HG02981 (cell line): ENCODE measurements around the gene MZT2B.
"Not testable (repeated sequence)": the region's sequence is repeated elsewhere in the genome, so short reads cannot be mapped to it uniquely, and the experiment has no call there.

Experiments used
- ATAC-seq: cut with Tn5 transposase; IDR thresholded peaks from one replicate; pipeline ENCODE4 v1.9.1; 2021; ENCODE audit warnings: mild to moderate bottlenecking, moderate library complexity; ENCODE audit not compliant: unreplicated experiment

The MZT2B gene

DNA sequence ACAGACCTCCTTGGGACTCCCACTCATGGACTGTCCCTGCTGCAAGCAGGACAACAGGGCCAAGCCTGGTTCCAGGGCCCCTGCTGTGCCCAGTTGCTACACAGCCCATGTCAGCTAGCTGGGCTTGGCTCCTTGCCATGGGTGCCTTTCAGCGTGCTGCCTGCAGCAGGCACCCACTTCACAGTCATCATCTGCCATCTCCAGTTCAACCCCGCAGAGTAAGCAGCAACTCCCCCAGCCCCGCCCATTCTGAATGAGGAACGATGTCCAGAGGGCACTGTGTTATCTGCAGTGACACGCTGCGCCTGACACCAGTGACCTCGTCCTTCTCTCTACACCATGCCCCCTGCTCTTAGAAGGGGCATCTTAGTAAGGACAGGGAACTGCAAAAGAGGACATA, 20.5 kb downstream of the MZT2B start:
- not testable (repeated sequence) for ATAC-seq

DNA sequence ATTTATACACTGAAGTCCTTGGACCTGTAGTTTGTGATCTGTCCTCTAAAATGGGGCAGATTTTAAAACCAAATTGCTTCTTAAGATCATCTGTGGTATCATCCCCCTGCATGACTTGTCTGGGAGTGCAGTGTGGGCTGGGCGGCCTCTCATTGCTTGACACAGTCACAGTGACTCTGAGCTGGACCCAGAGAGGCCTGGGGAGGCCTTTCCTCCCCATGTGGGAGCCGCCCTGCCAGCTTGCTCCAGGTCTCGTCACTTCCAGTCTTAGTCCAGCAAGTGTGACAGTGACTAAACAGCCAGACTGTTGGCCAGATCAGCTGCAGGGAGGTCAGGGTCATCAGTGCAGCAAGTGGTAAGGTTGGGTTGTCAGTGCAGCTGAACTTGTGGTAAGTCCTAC, 21.1 kb downstream of the MZT2B start:
- ATAC-seq = not testable (repeated sequence)

DNA sequence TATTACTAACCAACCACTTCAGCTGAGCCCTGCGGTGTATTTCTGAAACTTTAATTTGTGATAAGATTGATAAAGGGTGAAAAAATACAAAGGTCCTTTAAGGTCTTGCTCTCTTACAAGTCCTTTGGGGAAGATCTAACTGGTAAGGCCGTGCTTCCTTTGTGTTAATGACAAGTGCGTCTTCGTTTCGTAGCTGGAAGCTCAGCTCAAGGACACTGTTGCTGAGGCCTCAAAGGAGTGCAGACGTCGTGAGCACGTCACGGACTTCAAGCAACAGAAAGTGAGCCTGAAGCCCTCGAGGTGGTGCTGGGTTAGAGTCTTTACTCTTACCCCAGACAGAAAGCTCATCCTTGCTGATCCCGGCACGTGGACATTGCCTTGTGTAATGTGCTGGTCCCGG, 25.0 kb downstream of the MZT2B start:
- not testable (repeated sequence) for ATAC-seq

DNA sequence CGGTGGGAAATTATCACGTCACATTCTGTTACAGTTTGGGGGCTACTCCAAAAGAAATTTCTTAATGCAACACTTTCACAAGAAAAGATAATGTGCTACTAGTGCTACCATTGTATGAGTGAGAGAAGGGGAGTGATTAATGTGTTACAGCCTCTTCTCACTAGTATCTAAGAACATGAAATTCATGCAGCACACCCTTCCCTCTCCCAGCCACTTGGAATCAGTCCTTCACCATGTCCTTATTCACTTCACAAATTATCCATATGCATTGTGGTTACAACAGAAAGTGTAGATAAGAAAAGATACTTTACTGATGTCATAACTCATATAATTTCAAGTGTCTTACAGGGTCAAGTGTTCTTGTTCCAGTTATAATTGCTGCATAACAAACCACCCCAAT, 37.1 kb downstream of the MZT2B start:
- not testable (repeated sequence) for ATAC-seq

DNA sequence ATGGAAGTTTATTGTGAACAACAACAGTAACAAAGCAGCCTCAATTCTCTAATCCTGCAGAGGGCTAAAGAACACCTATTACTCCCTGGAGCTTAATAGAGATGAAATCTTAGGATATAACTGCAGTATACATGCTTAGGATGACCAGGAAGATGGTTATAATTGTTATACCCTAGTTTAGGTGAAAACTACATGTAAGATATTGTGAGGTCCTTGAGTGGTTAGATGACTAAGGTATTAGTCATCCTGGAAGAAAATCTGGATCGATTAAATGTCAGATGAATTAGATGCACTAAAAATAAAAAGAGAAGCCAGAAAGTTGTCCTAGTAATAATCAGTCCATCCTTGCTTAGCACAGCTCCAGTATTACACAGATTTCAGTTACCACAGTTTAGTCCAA, 38.4 kb downstream of the MZT2B start:
- ATAC-seq = not testable (repeated sequence)

DNA sequence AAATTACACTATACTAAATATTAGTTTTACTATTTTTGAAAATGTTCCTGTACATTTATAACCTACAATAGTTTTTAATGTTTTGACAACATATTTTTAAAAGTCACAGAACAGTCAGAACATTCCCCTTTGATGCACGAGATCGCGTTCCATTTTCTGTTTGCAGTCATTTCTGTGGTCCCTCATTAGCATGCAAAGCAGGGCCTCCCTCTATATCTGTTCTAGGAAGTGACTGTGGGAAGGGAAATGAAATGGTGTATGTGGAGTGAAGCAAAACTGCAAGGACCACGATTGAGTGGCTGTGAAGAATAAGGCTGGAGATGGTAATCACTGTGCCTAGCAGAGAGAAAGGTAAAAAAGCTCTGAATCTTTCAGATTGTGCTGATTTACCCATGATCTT, 40.5 kb downstream of the MZT2B start:
- ATAC-seq = not testable (repeated sequence)

DNA sequence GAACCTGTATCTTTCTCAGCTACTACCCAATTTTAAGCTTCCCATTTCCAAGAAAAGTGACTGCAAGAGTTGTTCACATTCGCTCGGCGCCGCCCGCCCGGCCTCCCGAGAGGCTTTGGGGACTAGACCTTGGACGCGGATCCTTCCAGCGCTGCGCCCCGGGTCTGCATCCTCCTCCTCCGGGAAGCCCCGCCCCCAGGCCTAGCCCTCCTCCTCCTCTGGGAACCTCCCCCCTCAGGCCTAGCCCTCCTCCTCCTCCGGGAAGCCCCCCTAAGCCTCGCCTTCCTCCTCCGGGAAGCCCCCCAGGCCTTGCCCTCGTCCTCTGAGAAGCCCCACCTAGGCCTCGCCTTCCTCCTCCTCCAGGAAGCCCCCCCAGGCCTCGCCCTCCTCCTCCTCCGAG, 45.9 kb downstream of the MZT2B start:
- not testable (repeated sequence) for ATAC-seq

DNA sequence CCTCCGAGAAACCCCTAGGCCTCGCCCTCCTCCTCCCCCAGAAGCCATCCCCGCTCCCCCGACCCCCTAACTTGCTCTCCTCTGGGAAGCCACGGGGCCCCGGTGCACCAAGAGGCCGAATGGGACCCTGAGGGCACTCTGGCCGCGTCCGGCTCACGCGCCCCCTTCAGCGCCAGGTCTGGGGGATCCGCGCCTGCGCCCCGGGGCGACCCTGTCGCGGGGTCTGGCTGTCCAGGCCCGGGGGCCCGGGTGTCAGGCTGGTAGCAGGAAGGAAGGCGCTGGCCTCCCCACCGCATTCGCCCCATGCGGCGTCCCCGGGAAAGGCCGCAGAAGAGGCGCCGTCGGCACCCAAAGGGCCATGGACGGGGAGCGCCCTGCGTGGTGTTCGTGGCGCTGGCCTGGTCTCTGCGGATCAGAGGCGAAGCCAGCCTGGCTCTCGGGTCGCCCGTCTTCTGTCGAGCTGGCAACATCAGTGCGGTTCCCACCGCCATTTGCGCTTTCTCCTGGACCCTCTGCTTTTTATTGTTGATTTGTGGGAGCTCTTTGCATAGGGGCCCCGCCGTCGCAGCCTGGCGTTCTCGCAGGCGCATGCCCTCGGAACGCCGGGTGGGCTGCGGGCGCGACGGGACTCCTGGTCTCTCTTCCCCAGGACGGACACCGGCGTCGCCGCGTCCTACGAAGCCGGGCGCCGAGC, 46.6 kb downstream of the MZT2B start:
- ATAC-seq = not testable (repeated sequence)

DNA sequence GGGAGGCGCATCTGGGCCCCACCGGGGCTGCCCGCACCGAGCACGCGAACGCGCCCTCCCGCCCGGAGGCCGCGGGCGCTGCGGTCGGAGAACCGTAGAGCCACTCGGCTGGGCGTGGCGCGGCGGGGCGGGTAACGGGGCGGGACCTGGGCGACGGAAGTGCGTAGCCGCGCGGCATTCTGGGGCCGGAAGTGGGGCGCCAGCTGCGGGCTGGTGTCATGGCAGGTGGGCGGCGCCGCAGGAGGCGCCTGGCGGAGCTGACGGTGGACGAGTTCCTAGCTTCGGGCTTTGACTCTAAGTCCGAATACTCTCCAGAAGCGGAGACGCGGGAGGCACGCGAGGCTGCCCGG, 47.1 kb downstream of the MZT2B start:
- not testable (repeated sequence) for ATAC-seq

DNA sequence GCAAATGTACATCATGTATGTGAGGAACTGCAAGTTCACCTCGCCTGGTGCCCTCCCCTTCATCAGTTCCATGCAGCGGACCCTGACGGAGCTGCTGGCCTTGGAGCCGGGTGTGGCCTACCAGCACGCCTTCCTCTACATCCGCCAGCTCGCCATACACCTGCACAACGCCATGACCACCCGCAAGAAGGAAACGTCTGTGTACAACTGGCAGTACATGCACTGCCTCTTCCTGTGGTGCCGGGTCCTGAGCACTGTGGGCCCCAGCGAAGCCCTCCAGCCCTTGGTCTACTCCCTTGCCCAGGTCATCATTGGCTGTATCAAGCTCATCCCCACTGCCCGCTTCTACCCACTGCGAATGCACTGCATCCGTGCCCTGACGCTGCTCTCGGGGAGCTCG, 48.3 kb downstream of the MZT2B start:
- not testable (repeated sequence) for ATAC-seq

DNA sequence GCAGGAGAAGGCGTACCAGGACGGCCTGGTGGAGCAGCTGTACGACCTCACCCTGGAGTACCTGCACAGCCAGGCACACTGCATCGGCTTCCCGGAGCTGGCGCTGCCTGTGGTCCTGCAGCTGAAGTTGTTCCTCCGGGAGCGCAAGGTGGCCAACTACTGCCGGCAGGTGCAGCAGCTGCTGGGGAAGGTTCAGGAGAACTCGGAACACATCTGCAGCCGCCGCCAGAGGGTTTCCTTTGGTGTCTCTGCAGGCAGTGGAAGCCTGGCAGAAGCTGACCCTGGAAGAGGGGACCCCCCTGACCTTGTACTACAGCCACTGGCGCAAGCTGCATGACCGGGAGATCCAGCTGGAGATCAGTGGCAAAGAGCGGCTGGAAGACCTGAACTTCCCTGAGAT, 48.8 kb downstream of the MZT2B start:
- ATAC-seq = not testable (repeated sequence)

DNA sequence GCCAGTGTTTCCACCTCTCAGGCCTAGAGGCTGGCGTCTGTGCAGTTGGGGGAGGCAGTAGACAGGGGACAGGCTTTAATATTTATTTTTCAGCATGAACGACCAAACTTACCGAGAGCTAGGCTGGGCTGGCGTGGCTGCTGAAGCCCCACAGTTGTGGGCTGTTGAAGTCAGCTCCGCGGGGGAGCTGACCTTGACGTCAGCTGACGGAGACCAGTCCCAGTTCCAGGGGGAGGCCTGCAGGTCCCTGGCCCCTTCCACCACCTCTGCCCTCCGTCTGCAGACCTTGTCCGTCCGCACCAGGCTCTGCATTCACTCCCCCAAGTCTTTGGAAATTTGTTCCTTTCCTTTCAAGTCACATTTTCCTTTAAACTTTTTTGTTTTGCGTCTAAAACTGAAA, 49.6 kb downstream of the MZT2B start:
- ATAC-seq = no peak

DNA sequence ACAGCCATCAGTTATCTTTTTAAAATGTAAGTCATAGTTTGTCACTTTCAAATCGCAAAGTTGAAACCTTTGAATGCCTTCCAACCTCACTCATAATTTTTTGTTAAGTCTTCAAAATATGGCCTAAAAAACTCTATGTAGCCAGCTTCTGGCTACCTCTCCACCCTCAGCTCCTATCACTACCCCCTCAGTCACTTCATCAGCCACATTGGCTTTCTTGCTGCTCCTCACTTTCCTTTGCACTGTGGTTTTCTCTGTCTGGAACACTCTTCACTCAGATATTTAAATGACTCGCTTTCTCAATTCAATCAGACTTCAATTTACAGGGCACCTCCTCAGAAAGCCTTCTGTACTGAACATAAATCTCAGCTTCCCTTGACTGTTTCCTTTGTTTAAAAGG, 51.0 kb downstream of the MZT2B start:
- ATAC-seq = not testable (repeated sequence)

DNA sequence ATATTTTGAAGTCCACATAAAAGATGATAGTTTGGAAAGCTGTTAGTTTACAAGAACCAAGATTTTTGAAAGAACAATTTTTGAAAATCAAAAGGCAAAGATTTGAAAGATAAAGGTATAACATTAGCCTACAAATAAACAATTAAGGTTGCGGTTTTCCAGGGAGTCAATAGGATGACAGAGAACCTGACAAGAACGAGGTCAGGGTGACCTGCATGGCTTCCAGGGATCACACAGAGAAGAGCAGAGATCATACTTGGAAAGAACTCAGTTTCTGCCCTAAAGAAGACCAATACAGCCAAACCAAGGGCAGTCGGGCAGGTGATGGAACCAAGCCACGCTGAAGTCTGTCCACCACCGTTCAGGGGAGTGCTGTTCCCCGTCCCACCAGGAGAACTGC, 57.5 kb downstream of the MZT2B start:
- not testable (repeated sequence) for ATAC-seq
